GM19397 (cell line): ENCODE measurements around the gene KATNBL1.

Experiments used
- ATAC-seq: cut with Tn5 transposase; IDR thresholded peaks from one replicate; pipeline ENCODE4 v1.9.1; 2021; ENCODE audit warnings: mild to moderate bottlenecking, moderate library complexity; ENCODE audit not compliant: unreplicated experiment

KATNBL1 gene

GRCh38 chr15:34209421-34210282, at the start of gene KATNBL1:
Gene KATNBL1 (minus strand): TSS chr15:34210096. CDS start chr15:34163676, 46,420 bp downstream.
- ATAC-seq = peak; percentile 98

GRCh38 chr15:34259566-34259965, 49.7 kb upstream of the KATNBL1 start:
- no peak for ATAC-seq

- no peak for ATAC-seq
Measured at GRCh38 chr15:34258151-34258550, 48.3 kb upstream of the KATNBL1 start.

- ATAC-seq = no peak
Measured at GRCh38 chr15:34252545-34252944, 42.6 kb upstream of the KATNBL1 start.

GRCh38 chr15:34248190-34248589, 38.3 kb upstream of the KATNBL1 start:
- ATAC-seq = no peak

- no peak for ATAC-seq
Measured at GRCh38 chr15:34246276-34246976, 36.5 kb upstream of the KATNBL1 start.

- no peak for ATAC-seq
Measured at GRCh38 chr15:34243226-34243625, 33.3 kb upstream of the KATNBL1 start.

GRCh38 chr15:34242331-34242710, 32.4 kb upstream of the KATNBL1 start:
- no peak for ATAC-seq

GRCh38 chr15:34241376-34242330, 31.8 kb upstream of the KATNBL1 start:
- no peak for ATAC-seq

- ATAC-seq = no peak
Measured at GRCh38 chr15:34240537-34240936, 30.6 kb upstream of the KATNBL1 start.

GRCh38 chr15:34239151-34239808, 29.4 kb upstream of the KATNBL1 start:
- ATAC-seq = no peak

GRCh38 chr15:34233614-34234013, 23.7 kb upstream of the KATNBL1 start:
- no peak for ATAC-seq

GRCh38 chr15:34223904-34224596, 14.2 kb upstream of the KATNBL1 start:
- ATAC-seq = no peak

GRCh38 chr15:34217587-34218225, 7.8 kb upstream of the KATNBL1 start:
- no peak for ATAC-seq

GRCh38 chr15:34216527-34217270, 6.8 kb upstream of the KATNBL1 start:
- ATAC-seq = no peak

GRCh38 chr15:34214135-34214534, 4.2 kb upstream of the KATNBL1 start:
- ATAC-seq = no peak

- no peak for ATAC-seq
Measured at GRCh38 chr15:34213690-34214089, 3.8 kb upstream of the KATNBL1 start.

- ATAC-seq = no peak
Measured at GRCh38 chr15:34206011-34206410, 3.9 kb downstream of the KATNBL1 start.

GRCh38 chr15:34203936-34204335, 6.0 kb downstream of the KATNBL1 start:
- no peak for ATAC-seq
